ENCODE results near the gene COL4A2. TPM values are rescaled to one million over a fixed set of nuclear protein-coding genes. Genes with fewer than 3 reads are reported as not detected.

Gene COL4A2
- total and polyA plus RNA-seq, 9 donors = 59.5 to 171 (median 136) TPM

DNA sequence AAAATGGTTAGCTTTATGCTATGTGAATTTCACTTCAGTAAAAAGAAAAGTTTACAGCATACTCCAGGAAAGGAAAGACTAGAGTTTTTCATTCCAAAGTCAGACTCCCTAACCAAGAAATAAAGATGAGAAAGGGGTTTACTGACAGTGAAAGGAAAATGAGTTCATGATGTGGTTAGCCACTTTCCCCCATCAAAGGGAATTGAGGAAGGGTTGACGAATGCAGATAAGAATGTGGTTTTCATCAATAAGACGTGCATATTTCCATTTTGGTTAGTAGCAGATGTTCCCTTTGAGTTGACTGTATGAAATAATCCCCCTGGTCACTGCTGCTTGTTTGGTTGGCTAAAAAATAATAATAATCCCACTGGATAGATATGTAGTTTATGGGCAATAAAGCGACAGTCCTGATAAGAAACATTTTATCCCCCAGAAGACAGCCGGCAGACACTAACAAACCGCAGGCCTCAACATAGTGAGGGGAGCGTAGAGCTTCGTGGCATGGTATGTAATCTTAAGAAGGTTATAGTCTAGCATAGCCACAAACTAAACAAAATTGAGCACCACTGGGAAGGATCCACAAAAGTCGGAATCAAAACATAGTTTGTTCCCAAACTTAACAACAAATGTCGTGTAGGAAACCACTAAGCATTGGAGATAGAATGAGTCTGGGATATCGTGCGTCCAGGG lies 114.8 kb downstream of the COL4A2 start:
- Histone ChIP-seq H3K9me3 (no peaks in the 10 kb centered on the region), H3K4me3 (no peak overlapping the region), H3K4me1 (ENCODE audit: insufficient read depth) (peaks cover 2% of the 10 kb centered on the region), H3K27me3 (no peaks in the 10 kb centered on the region), H3K36me3 (no peaks in the 10 kb centered on the region), H3K27ac (no peak overlapping the region)
- WGBS, 3 donors = 56 to 68% (median 66%) methylated on average over 11 of the region's 11 CpGs
- no peak for DNase-seq
- TF ChIP-seq EP300 (IDR thresholded peaks at IDR 0.05) (no peak), POLR2A (IDR thresholded peaks at IDR 0.05) (no peak)
- TF ChIP-seq, protein P1, sequence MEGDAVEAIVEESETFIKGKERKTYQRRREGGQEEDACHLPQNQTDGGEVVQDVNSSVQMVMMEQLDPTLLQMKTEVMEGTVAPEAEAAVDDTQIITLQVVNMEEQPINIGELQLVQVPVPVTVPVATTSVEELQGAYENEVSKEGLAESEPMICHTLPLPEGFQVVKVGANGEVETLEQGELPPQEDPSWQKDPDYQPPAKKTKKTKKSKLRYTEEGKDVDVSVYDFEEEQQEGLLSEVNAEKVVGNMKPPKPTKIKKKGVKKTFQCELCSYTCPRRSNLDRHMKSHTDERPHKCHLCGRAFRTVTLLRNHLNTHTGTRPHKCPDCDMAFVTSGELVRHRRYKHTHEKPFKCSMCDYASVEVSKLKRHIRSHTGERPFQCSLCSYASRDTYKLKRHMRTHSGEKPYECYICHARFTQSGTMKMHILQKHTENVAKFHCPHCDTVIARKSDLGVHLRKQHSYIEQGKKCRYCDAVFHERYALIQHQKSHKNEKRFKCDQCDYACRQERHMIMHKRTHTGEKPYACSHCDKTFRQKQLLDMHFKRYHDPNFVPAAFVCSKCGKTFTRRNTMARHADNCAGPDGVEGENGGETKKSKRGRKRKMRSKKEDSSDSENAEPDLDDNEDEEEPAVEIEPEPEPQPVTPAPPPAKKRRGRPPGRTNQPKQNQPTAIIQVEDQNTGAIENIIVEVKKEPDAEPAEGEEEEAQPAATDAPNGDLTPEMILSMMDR (IDR thresholded peaks at IDR 0.05) = no peak
- intact Hi-C loops (cut with DNase I) = no loop called here

DNA sequence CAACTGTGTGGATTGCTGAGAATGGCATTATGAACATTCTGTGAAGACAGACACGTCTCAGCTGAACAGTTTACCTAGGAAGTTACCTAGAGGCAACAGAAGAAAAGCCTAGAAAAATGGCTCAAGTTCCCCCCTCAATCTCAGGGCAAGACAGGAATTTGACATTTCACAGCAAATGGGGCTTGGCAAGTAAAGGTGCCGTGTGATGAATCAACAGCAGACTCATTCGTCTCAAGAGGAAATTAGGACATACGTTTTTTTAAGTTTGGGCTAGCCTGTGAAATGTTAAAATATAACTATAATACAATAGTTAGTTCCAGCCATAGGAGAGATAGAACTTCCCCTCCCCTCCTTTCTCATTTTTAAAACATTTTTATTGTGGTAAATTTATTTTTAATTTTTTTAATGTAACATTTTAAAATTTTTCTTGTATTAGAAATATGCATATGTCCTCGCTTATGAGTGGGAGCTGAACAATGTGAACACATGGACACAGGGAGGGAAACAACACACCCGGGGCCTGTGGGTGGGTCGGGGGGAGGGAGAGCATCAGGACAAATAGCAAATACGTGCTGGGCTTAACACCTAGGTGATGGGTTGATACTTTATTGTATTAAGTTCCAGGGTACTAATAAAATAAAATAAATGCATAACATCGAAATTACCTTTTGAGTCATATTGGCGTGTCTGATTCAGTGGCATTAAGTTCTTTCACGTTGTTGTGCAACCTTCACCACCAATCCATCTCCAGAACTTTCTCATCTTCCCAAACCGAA lies 116.0 kb downstream of the COL4A2 start:
- Histone ChIP-seq H3K4me1 (ENCODE audit: insufficient read depth) (peaks cover 2% of the 10 kb centered on the region), H3K36me3 (no peaks in the 10 kb centered on the region), H3K27ac (no peak overlapping the region), H3K4me3 (no peak overlapping the region), H3K9me3 (no peaks in the 10 kb centered on the region), H3K27me3 (no peaks in the 10 kb centered on the region)
- TF ChIP-seq POLR2A (IDR thresholded peaks at IDR 0.05) = no peak
- TF ChIP-seq, protein P1 (IDR thresholded peaks at IDR 0.05) = no peak
- no peak for TF ChIP-seq EP300 (IDR thresholded peaks at IDR 0.05)
- no peak for DNase-seq
- 73 to 81% (median 73%) methylated on average over 12 of the region's 12 CpGs for WGBS, 3 donors
- intact Hi-C loops (cut with DNase I) = no loop called here

DNA sequence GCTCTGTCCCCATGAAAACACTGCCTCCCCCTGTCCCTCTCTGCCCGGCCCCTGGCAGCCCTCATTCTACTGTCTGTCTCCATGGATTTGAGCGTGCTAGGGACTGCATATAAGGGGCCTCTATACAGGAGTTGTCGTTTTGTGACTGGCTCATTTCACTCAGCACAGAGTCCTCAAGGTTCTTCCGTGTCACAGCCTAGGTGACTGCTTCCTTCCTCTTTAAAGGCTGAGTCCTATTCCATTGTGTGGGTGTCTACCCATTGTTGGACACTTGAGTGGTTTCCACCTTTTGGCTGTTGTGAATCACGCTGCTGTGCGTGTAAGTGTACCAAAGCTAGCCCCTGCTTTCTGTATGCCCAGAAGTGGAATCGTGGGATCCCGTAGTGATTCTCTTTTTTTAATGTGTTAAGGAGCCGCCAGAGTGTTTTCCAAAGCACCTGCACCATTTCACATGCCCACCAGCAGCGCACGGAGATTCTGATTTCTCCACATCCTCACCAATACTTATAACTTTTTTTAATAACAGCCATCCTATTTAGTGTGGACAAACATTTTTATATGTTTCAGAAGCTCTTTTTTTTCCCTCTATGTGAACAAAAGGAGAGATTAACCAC lies 116.7 kb downstream of the COL4A2 start:
- no peaks in the 10 kb centered on the region for H3K9me3 ChIP-seq
- H3K27ac ChIP-seq = no peak overlapping the region
- H3K36me3 ChIP-seq = no peaks in the 10 kb centered on the region
- H3K27me3 ChIP-seq = no peaks in the 10 kb centered on the region
- peaks cover 2% of the 10 kb centered on the region for H3K4me1 ChIP-seq (ENCODE audit: insufficient read depth)
- intact Hi-C loops (cut with DNase I) = no loop called here
- H3K4me3 ChIP-seq = no peak overlapping the region
- WGBS, 3 donors = 93 to 97% (median 94%) methylated on average over 11 of the region's 11 CpGs
- DNase-seq = no peak
- TF ChIP-seq, protein P1 (IDR thresholded peaks at IDR 0.05) = no peak
- TF ChIP-seq EP300 (IDR thresholded peaks at IDR 0.05) (no peak), POLR2A (IDR thresholded peaks at IDR 0.05) (no peak)

DNA sequence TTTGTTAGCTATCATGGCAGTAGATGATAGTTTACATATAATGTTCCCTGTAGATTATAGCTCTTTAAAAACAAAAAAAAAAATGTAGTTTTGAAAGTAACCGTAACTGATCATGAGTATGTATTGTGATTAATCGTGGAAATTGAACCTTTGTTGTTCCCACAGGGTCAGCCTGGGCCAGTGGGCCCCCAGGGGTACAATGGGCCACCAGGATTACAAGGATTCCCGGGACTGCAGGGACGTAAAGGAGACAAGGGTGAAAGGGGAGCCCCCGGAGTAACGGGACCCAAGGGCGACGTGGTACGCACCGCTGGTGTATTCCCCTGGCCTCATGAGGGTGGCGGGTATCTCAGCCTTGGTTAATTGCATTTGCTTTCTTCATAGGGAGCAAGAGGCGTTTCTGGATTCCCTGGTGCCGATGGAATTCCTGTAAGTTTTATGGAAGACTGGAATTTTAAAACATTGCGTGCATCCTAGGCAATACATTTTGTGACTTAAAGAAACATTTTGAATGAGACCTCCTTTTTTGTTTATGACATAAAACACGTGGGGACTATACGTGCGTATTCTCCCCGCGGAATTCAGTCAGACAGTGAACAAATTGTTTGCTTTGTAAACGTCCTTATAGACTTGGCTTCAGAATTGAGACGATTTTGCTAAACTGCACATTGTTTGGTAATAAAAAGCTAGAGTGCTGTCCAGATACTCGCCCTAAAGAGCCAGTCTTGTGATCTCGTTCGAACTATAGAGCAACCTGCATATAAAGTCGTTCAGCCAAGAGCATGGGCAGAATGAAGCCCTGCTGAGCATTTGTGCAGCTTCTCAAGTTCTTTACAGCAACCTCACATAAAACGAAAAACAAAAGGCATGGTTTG lies 117.7 kb downstream of the COL4A2 start:
- Histone ChIP-seq H3K9me3 (no peaks in the 10 kb centered on the region), H3K36me3 (no peaks in the 10 kb centered on the region), H3K4me1 (ENCODE audit: insufficient read depth) (no peaks in the 10 kb centered on the region), H3K27ac (no peak overlapping the region), H3K27me3 (no peaks in the 10 kb centered on the region), H3K4me3 (no peak overlapping the region)
- intact Hi-C loops (cut with DNase I) = no loop called here
- 77 to 86% (median 84%) methylated on average over 26 of the region's 26 CpGs for WGBS, 3 donors
- no peak for DNase-seq
- no peak for TF ChIP-seq EP300 (IDR thresholded peaks at IDR 0.05)
- TF ChIP-seq, protein P1 (IDR thresholded peaks at IDR 0.05) = no peak
- TF ChIP-seq POLR2A (IDR thresholded peaks at IDR 0.05) = no peak

All from ovary (tissue), 9 donors.